ENCODE results near the gene PLXDC2. TPM values are rescaled to one million over a fixed set of nuclear protein-coding genes. Genes with fewer than 3 reads are reported as not detected.

The PLXDC2 gene
- total and polyA plus RNA-seq, 2 experiments from 2014 or later, result 10.3 to 22.6 TPM

DNA sequence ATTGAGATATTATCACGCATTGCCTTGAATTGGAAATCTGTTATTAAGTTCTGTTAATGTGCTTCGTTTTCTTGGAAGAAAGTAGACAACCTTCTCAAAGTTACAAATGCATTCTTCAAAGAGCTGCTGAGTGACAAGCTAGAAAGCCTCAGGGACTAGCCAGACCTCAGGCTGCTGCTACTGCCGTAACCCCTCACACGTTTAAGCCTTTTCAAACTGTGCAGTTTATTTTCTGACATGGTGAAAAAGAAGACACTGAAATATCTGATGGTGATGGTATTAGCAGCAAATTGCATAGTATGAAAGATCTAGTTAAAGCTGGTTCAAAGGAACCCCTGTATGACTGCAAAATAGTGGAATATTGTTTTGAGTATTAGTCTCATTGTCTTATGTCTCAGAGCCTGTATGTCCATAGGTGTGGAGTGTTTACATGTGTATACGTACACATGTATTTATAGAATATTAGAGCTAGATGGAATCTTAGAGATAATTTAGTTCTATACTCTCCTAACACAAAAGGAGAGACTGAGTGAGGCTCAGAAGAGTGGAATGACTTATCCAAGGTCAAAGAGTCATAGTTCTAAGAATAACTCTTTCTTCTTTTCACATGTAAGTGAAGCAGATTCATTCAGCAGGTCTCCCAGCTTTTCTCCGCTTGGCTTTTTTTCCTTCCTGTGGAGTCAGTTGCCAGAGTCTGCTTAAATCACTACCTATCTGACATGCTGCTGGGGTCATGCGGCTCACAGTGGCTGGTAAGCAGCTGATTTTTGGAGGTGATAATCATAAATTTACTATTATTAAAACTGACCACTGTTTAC, 431.9 kb downstream of the PLXDC2 start:
- Histone ChIP-seq H3K4me1 (ENCODE audit: low read depth) (peaks cover 28% of the 10 kb centered on the region), H3K27ac (peak overlapping the region; percentile 91)
- TF ChIP-seq, protein P1, sequence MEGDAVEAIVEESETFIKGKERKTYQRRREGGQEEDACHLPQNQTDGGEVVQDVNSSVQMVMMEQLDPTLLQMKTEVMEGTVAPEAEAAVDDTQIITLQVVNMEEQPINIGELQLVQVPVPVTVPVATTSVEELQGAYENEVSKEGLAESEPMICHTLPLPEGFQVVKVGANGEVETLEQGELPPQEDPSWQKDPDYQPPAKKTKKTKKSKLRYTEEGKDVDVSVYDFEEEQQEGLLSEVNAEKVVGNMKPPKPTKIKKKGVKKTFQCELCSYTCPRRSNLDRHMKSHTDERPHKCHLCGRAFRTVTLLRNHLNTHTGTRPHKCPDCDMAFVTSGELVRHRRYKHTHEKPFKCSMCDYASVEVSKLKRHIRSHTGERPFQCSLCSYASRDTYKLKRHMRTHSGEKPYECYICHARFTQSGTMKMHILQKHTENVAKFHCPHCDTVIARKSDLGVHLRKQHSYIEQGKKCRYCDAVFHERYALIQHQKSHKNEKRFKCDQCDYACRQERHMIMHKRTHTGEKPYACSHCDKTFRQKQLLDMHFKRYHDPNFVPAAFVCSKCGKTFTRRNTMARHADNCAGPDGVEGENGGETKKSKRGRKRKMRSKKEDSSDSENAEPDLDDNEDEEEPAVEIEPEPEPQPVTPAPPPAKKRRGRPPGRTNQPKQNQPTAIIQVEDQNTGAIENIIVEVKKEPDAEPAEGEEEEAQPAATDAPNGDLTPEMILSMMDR (IDR thresholded peaks at IDR 0.05; ENCODE audit: low read depth, low read length), result no peak

DNA sequence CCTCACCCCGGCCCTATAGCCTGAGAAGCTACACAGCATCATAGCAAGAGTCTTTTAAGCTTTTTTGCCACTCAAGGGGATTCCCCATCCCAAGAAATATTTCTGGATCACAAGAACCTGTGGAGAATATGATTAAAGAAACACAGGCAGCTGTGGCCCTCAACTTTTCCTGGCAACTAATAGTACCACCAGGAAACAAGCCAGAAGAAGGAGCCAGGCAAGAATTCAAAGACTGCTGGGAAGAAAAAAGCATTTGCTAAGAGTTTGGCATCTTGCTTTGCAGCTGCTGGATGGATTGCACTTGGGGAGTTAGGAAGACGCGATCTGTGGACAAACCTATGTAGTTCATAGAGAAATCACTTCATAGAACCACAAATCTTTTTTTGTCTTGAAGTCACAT, 437.8 kb downstream of the PLXDC2 start:
- Histone ChIP-seq H3K27ac (no peak overlapping the region), H3K4me1 (ENCODE audit: low read depth) (peaks cover 9% of the 10 kb centered on the region), H3K9me3 (ENCODE audit: low read depth) (no peaks in the 10 kb centered on the region), H3K36me3 (no peaks in the 10 kb centered on the region), H3K27me3 (no peaks in the 10 kb centered on the region), H3K4me3 (no peak overlapping the region)
- peak in 1 of 2 donors; percentile 61 for DNase-seq (ENCODE audit: low read depth in 1 of 2, low spot score in 1 of 2)
- TF ChIP-seq, protein P1 (IDR thresholded peaks at IDR 0.05; ENCODE audit: low read depth, low read length), result no peak

More for the DNA sequence above, 431.9 kb downstream of the PLXDC2 start:
- peak in 1 of 2 donors; percentile 66 for DNase-seq (ENCODE audit: low read depth in 1 of 2, low spot score in 1 of 2)
- no peaks in the 10 kb centered on the region for H3K9me3 ChIP-seq (ENCODE audit: low read depth)
- no peaks in the 10 kb centered on the region for H3K27me3 ChIP-seq
- no peak overlapping the region for H3K4me3 ChIP-seq
- H3K36me3 ChIP-seq, result no peaks in the 10 kb centered on the region

DNA sequence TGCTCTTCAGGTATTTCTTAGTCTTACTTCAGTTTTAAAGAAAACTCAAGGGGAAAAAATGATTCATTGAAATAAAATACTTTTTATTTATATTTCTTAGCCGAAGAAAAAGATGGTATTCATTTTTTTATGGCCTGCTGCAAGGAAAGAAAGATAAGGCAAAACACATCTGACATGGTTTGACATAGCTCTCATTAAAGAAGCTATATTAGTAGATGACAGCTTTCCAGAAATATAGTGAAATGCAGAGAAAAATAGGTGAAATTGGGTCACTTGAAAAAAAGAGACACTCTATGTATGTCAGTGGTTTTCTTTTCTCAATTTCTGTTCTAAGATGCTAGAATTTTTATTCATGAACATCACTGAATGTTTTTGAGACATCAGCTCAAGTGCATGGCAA, 438.3 kb downstream of the PLXDC2 start:
- Histone ChIP-seq H3K36me3 (no peaks in the 10 kb centered on the region), H3K4me1 (ENCODE audit: low read depth) (peaks cover 5% of the 10 kb centered on the region), H3K27ac (no peak overlapping the region), H3K9me3 (ENCODE audit: low read depth) (no peaks in the 10 kb centered on the region), H3K27me3 (no peaks in the 10 kb centered on the region), H3K4me3 (no peak overlapping the region)
- no peak for DNase-seq (ENCODE audit: low read depth in 1 of 2, low spot score in 1 of 2)
- TF ChIP-seq, protein P1 (IDR thresholded peaks at IDR 0.05; ENCODE audit: low read depth, low read length), result no peak

DNA sequence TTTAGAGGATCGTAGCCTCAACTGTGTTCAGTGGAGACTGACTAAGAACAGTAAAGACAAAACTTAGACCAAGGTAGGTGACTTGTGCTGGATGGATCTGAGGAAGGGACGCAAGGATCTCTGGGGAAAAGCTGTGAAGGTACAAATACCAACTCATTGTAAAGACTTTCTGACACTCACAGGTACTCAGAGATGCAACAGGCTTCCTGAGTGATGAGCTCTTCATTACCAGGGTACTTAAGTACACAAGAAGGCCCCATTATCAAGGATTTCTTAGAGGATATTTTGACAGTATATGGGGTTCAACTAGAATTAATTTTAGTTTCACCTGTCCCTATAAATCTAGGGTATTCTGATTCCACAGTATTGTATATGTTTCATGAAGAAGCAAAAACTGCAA, 440.7 kb downstream of the PLXDC2 start:
- DNase-seq (ENCODE audit: low read depth in 1 of 2, low spot score in 1 of 2), result no peak
- no peak overlapping the region for H3K27ac ChIP-seq
- H3K4me3 ChIP-seq, result no peak overlapping the region
- H3K9me3 ChIP-seq (ENCODE audit: low read depth), result no peaks in the 10 kb centered on the region
- no peaks in the 10 kb centered on the region for H3K27me3 ChIP-seq
- TF ChIP-seq, protein P1 (IDR thresholded peaks at IDR 0.05; ENCODE audit: low read depth, low read length), result no peak
- no peaks in the 10 kb centered on the region for H3K36me3 ChIP-seq
- H3K4me1 ChIP-seq (ENCODE audit: low read depth), result no peaks in the 10 kb centered on the region

DNA sequence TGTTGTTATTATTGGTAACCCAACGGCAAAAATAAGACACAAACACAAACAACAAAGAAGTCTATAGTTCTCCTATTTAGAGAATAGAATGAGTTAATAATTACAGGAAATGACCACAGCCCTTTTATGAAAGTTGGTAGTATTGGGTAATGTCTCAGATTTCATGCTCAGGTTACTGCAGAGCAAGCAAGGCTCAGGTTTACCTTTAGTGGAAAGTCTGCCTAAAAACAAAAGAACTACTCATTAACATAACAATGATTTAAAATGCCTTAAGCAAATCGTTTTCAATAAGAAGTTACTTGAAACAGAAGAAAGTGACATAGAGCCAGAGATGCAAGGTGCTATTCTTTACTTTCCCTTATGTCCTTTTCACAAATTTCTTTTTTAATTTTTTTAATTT, 441.2 kb downstream of the PLXDC2 start:
- Histone ChIP-seq H3K27ac (no peak overlapping the region), H3K4me1 (ENCODE audit: low read depth) (no peaks in the 10 kb centered on the region), H3K27me3 (no peaks in the 10 kb centered on the region), H3K36me3 (no peaks in the 10 kb centered on the region), H3K9me3 (ENCODE audit: low read depth) (no peaks in the 10 kb centered on the region), H3K4me3 (no peak overlapping the region)
- TF ChIP-seq, protein P1 (IDR thresholded peaks at IDR 0.05; ENCODE audit: low read depth, low read length), result no peak
- DNase-seq (ENCODE audit: low read depth in 1 of 2, low spot score in 1 of 2), result no peak
